HEK293 (cell line): ENCODE data around the gene CCDC187.

ENCODE experiments used
- CTCF ChIA-PET: fragments of 350-600 bp; formaldehyde crosslinking; extraction: SDS; loops from one replicate; lab custom pipeline; 2021; ENCODE audit warnings: antibody characterized with exemption; lab: Yijun Ruan, JAX
- POLR2A ChIA-PET: fragments of 300-600 bp; formaldehyde crosslinking; extraction: SDS; loops from one replicate; lab custom pipeline; 2020; ENCODE audit warnings: antibody characterized with exemption, inconsistent platforms; lab: Yijun Ruan, JAX
- H3K27ac ChIP-seq: fragments of 200-500 bp; sonication (Bioruptor generic); 2 replicates; pipeline ENCODE4 v1.5.1; 2014; ENCODE audit warnings: low read depth, low read length, control low read depth, inconsistent platforms; ENCODE audit errors: extremely low read depth
- H3K36me3 ChIP-seq, 2 experiments: fragments of 200-500 bp in 1 of 2; sonication (Bioruptor generic) in 1 of 2; 1 replicate in 1 of 2; 2 replicates in 1 of 2; pipeline ENCODE4 v1.5.1; 2014 to 2017; ENCODE audit warnings: inconsistent platforms in 2 of 2, low read length in 2 of 2; ENCODE audit not compliant: control insufficient read depth in 2 of 2, insufficient read depth in 1 of 2
- H3K4me1 ChIP-seq: fragments of 200-500 bp; sonication (Bioruptor generic); 2 replicates; pipeline ENCODE4 v1.5.1; 2014; ENCODE audit warnings: mild to moderate bottlenecking, low read length, inconsistent platforms; ENCODE audit not compliant: control insufficient read depth, insufficient read depth
- H3K4me3 ChIP-seq: 2 replicates; pipeline ENCODE4 v1.5.1; 2011; ENCODE audit warnings: low read depth, mild to moderate bottlenecking, control low read depth, low read length, moderate library complexity
- H3K9me3 ChIP-seq: fragments of 200-500 bp; sonication (Bioruptor generic); 2 replicates; pipeline ENCODE4 v1.5.1; 2014; ENCODE audit warnings: low read depth, low read length, inconsistent platforms; ENCODE audit not compliant: control insufficient read depth, insufficient read depth
- BCL11B ChIP-seq: fragments of 450-650 bp; formaldehyde crosslinking; IDR thresholded peaks from 2 replicates; pipeline ENCODE4 v1.5.1; 2016; ENCODE audit warnings: low read depth, missing biosample characterization, missing genetic modification characterization
- KLF1 ChIP-seq: fragments of 450-650 bp; formaldehyde crosslinking; IDR thresholded peaks from 2 replicates; pipeline ENCODE4 v1.5.1; 2016; ENCODE audit warnings: missing biosample characterization, missing genetic modification characterization
- PRDM2 ChIP-seq: fragments of 450-650 bp; formaldehyde crosslinking; IDR thresholded peaks from 2 replicates; pipeline ENCODE4 v1.5.1; 2016; ENCODE audit warnings: missing biosample characterization, missing genetic modification characterization, borderline replicate concordance
- PRDM6 ChIP-seq: fragments of 450-650 bp; formaldehyde crosslinking; IDR thresholded peaks from 2 replicates; pipeline ENCODE4 v1.5.1; 2017; ENCODE audit warnings: missing biosample characterization, missing genetic modification characterization
- ZFP37 ChIP-seq: fragments of 450-650 bp; formaldehyde crosslinking; IDR thresholded peaks from 2 replicates; pipeline ENCODE4 v1.5.1; 2016; ENCODE audit warnings: missing biosample characterization, missing genetic modification characterization
- ZNF274 ChIP-seq, 2 experiments: fragments of 200-500 bp in 1 of 2; fragments of 450-650 bp in 1 of 2; sonication (Bioruptor generic) in 1 of 2; formaldehyde crosslinking in 1 of 2; IDR thresholded peaks; 2 replicates each; pipeline versions ENCODE4 v1.5.1 to v1.6.1; 2014 to 2016; ENCODE audit warnings: borderline replicate concordance in 1 of 2, inconsistent platforms in 1 of 2, low read length in 1 of 2, missing biosample characterization in 1 of 2, missing genetic modification characterization in 1 of 2
- ZNF488 ChIP-seq: fragments of 450-650 bp; formaldehyde crosslinking; IDR thresholded peaks from 2 replicates; pipeline ENCODE4 v1.5.1; 2016; ENCODE audit warnings: missing biosample characterization, missing genetic modification characterization
- ZNF501 ChIP-seq: fragments of 450-650 bp; formaldehyde crosslinking; IDR thresholded peaks from 2 replicates; pipeline ENCODE4 v1.5.1; 2016; ENCODE audit warnings: missing biosample characterization, missing genetic modification characterization
- ZNF548 ChIP-seq: fragments of 450-650 bp; formaldehyde crosslinking; IDR thresholded peaks from 2 replicates; pipeline ENCODE4 v1.5.1; 2016; ENCODE audit warnings: missing biosample characterization, missing genetic modification characterization
- ZNF596 ChIP-seq: fragments of 450-650 bp; IDR thresholded peaks from 2 replicates; pipeline ENCODE4 v1.5.0; 2018; ENCODE audit warnings: missing biosample characterization, mild to moderate bottlenecking, missing genetic modification characterization, moderate library complexity
- ZNF610 ChIP-seq: fragments of 450-650 bp; formaldehyde crosslinking; IDR thresholded peaks from 2 replicates; pipeline ENCODE4 v1.5.1; 2016; ENCODE audit warnings: missing biosample characterization, missing genetic modification characterization, borderline replicate concordance
- ZNF660 ChIP-seq: fragments of 450-650 bp; IDR thresholded peaks from 2 replicates; pipeline ENCODE4 v1.5.1; 2018; ENCODE audit warnings: missing biosample characterization, mild to moderate bottlenecking, missing genetic modification characterization
- ZNF777 ChIP-seq: fragments of 450-650 bp; formaldehyde crosslinking; IDR thresholded peaks from 2 replicates; pipeline ENCODE4 v1.5.1; 2017; ENCODE audit warnings: missing biosample characterization, missing genetic modification characterization, borderline replicate concordance

The CCDC187 gene

GRCh38 chr9:136230365-136230764, 73.5 kb downstream of the CCDC187 start (continued):
- no peak for TF ChIP-seq PRDM2
- TF ChIP-seq, all 188 proteins: peak for 0

DNA sequence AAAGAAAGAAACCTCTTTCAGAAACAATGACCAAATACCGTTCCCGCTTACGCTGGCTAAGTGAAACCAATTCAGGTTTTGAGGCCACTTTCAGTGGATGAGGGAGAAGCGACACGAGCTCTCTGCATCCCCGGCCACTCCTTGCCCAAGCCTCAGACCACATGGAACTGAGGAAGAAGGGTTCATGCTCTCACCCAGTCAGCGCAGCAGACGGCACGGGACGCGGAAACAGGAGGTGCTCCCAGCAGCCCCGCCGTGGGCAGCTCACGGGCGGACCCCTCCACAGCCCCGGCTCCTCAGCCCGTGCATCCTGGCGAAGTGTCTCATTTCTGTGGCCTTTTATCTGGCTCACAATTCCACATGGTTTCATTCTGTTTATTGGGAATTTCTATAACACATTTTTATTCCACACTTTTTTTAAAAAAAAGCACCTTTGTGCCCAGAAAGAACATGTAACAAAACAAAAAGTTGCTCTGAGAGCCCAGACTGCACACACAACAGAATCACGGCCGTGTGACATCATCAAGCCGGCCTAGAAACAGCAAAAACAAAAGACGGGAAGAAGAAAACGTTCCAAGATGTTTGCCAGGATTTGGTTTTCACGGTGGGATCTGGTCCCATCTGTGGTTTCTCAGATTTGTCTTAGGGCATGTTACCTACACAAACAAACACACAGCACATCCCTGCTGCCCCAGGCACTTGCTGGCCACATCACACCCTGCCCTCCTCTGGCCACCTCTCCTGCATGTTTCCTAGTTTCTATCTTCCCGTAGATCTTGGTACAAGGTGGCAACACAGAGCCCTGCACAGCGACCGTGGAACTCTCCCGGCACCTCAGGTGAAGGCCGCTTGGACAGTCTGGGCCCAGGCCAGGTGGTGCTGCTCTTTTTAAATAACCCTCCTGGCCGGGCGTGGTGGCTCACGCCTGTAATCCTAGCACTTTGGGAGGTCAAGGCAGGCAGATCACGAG, 74.5 kb downstream of the CCDC187 start:
- ChIA-PET POLR2A (no interaction called here), CTCF (interaction anchor here (0.7 to 5.1 kb wide), 6 partner anchors 10 to 320 kb away, joined by 3 to 46 read pairs (median 3); no protein-coding TSS in a partner anchor)
- TF ChIP-seq KLF1, result no peak
- no peak for TF ChIP-seq ZNF274 (IDR thresholded peaks at IDR 0.05; ENCODE audit: low read length)
- no peak for TF ChIP-seq ZNF274 (tag by site-specific recombination; IDR thresholded peaks at IDR 0.05; ENCODE audit: borderline replicate concordance)
- TF ChIP-seq PRDM6, result no peak
- no peak for TF ChIP-seq BCL11B (tag by site-specific recombination)
- no peak for TF ChIP-seq ZNF660
- TF ChIP-seq ZNF548 (tag by site-specific recombination), result no peak
- TF ChIP-seq ZNF488 (tag by site-specific recombination), result no peak
- no peak for TF ChIP-seq ZFP37
- TF ChIP-seq ZNF777 (tag by site-specific recombination), result no peak
- no peak for TF ChIP-seq ZNF610 (tag by site-specific recombination)
- TF ChIP-seq ZNF596 (tag by site-specific recombination), result no peak
- no peak for TF ChIP-seq ZNF501 (tag by site-specific recombination)
- no peaks in the 10 kb centered on the region for H3K4me1 ChIP-seq
- no peak overlapping the region for H3K27ac ChIP-seq
- no peaks in the 10 kb centered on the region for H3K9me3 ChIP-seq
- no peak overlapping the region for H3K4me3 ChIP-seq
- H3K36me3 ChIP-seq, result peaks cover 0 to 40% of the 10 kb centered on the region in 2 experiments; a peak in 1 of 3 replicates
